GM10847 (cell line): ENCODE measurements around the gene OPN4.

Experiments
- POLR2A ChIP-seq: IDR thresholded peaks from 2 replicates; pipeline ENCODE4 v1.6.1; 2011; ENCODE audit not compliant: insufficient read length; ENCODE audit errors: extremely low read depth

Gene OPN4

DNA sequence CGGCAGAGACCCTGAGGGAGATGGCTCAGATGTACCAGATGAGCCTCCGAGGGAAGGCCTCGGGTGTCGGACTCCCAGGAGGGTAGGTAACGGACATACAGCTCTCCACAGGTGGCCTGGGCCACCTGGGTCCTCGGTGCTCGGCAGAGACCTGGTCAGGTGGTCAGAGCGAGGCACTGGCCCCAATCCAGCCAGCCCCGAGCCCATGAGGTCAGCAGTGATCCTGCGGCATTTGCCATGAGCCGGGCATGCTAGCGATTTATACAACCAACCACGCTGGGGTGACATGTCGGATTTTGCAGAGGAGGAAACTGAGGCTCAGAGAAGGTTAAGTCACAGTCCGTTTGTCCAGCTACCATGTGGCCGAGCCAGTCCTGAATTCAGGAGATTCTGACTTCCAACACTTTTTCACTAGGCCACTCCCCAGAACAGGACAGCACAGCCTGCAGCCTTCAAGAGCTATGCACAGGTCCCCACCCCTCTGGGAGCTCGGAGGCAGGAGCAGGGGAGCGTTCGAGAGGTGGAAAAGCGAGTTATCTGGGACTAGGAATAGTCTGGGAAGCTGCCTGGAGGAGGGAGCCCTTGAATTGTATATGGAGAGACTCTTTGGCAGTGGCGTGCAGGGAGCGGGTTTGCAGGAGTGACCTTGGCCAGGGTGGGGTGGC lies 27.5 kb downstream of the OPN4 start:
- TF ChIP-seq POLR2A = no peak

DNA sequence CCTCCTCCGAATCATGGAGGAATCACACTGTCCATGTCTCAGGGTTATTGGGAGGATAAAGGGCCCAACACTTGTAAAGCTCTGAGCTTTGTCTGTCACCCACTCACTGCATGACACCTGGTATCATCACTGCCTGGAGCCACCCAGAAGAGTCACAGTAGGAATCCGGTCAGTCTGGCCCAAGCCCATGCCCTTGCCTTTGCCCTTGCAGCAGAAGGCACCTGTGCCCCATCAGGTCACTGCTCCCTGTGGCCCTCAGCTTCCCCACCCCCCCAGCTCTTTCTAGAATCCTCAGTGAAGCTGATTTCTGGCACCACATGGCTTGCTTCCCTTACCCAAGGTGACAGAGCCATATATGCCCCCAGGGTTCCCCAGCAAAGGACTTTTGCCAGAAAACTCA lies 28.3 kb downstream of the OPN4 start:
- no peak for TF ChIP-seq POLR2A

DNA sequence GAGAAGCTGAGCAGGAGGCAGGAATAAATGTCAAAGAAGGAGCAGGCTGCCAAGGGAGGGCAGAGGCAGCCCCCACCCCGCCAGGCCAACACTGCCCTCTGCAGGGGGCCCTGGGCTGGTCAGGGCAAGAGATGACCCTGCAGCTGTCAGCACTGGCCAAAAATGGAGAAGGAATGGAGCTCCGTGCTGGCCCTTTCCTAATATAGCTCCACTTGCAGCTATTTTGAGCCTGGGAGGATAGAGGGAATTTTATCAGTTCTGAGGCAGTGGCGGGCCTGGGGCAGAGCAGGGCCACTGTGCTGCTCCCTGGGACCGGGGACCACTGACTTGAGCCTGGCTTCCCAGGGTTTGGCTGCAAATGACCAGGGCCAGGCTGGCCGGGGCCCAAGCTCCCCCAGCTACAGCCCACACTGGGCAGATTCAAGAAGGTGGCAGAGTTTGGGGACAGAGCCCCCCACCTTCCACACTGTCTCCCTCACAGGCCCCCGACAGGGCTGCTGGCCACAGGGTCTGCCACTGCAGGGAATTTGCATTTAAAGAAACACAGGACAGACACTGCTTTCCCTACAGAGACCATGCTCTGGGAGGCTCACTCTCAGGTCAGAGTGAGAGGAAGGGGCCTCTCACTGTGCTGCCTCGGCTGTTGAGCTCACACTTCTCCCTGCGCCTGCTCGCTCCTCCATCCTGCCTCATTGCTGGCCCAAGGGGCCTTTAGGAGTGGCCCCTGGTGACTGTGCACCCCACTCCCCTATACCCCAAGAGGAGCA lies 30.2 kb downstream of the OPN4 start:
- no peak for TF ChIP-seq POLR2A

DNA sequence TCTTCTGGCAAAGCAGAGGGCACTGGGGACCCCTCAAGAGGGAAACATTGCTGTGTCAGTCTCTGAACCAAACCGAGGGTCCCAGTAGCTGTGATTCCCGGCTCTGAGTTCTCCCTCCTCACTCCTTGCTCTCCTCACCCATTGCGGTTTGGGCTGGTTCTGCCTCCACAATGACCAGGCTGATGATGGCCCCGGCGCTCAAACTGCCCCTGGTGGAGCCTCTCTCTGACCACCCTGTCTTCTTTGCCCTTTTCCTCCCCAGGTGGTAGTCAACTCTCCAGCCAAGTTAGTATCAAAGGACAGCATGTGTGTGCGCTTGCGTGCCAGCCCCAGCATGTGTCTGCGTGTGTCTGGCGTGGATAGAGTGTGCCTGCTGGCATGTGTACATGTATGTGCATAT lies 31.1 kb downstream of the OPN4 start:
- no peak for TF ChIP-seq POLR2A

DNA sequence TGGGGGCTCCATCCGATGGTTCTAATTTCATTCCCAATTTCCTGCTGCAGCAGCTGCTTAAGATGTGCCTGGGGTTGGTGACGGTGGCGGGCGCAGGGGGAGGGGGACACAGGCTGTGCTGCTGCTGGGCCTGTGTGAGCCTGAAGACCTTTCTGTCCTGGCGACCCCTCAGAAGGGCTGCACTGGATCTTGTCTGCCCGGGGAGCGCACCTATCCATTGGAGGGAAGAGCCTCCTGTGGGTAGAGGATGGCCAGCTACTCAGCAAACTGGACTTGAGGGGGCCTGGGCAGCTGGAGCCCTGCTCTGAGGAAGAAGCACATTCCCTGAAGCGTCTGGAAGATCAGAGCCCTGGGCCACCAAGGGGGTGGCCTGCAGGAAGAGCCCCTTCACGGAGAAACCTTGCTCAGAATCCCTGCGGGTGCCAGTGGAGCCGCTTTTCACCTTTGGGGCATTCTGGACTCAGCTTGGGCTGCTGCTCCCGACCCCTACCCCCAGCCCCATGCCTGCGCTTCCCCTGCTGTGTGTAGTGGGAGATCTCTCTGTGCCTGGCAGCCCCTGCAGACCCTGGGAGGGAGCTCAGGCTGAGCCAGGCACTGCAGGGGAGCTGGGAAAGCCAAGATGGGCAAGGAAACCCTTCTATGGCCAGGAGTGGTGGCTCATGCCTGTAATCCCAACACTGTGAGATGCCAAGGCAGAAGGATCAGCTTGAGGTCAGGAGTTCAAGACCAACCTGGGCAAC lies 31.7 kb downstream of the OPN4 start:
- no peak for TF ChIP-seq POLR2A

DNA sequence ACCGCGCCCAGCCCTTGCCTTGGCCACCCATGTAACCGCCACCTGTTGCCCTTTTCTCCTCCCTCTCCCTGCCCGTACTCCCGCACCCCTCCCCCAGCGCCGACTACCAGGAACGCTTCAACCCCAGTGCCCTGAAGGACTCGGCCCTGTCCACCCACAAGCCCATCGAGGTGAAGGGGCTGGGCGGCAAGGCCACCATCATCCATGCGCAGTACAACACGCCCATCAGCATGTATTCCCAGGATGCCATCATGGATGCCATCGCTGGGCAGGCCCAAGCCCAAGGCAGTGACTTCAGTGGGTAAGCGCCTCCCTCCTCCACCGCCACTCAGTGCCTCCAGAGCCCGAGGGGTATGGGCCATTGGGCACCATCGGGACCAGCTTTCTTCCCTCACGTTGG lies 32.6 kb downstream of the OPN4 start:
- no peak for TF ChIP-seq POLR2A

DNA sequence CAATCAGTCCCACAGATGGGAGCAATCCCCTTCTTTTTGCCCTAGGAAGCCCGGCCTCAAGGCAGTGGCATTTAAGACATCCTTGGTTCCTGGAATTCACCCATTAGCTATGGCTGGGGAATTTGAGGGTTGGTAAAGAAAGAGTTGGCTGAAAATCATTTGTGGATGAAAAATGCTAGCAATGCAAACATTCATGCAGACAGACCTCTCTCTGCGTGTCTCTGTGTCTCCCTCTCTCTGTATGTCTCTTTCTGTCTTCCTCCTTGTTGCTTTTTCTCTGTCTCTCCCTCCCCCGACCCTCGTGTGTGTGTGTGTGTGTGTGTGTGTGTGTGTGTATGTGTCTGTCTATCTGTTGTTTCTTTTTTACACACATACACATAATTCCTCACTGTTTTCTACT lies 33.4 kb downstream of the OPN4 start:
- TF ChIP-seq POLR2A = no peak

DNA sequence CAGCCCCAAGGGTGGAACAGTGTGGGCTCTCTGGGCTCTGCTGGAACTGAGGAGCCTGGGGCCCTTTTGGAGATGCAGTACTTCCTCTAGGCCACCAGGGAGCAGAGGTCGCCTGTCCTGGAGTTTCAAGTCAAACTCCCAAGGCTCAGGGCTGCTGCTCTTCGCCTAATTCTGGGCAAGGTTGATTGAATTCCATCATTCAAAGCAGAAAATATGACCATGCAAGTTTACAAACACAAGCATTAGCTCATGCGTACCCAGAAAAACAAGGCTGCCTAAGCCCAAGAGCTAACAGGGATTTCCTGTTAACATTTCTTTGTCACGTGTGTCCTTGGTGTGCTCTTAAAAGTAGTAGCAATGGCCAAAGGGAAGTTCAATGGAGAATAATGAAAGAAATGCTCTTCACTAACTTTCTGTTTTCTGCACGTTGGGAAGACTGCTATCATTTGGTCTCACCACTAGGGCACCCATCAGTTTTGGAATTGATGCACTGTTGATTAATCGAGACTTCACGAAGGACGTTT lies 34.1 kb downstream of the OPN4 start:
- no peak for TF ChIP-seq POLR2A

DNA sequence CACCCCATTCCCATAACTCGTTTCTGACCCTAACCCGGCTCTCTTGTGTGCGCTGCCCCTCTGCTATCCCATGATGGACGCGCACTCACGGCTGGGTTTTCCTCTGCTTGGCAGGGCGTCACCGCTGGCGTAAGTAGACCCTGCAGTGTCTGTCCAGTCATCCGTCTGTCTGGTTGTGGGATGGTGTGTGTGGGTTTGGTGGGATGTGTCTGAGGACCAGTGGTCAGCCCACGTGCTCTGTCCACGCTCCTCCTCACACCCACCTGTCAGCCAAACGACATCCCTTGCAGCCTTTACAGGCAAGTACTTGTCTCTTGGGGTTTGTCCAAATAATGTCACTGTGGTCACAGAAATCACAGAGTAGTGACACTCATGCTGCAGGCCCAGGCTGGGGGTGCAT lies 34.8 kb downstream of the OPN4 start:
- no peak for TF ChIP-seq POLR2A

DNA sequence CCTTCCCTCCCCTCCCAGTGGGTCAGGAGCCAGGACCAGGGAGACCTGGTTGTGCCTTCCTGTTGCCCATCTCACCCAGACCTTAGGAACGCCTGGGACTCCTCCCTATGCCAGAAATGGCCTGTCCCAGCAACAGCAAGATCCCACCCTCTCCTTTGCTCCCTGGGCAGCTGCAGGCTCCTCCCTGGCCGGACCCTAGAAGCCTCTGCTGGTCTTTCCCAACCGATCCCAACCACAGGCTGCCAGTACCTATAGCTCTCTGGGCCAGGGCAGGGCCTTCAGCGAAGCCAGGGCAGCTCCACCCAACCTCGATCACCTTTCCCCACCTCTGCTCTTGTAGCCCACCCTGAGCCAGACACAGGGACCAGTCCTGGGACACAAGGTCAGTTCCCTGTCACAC lies 35.9 kb downstream of the OPN4 start:
- no peak for TF ChIP-seq POLR2A

DNA sequence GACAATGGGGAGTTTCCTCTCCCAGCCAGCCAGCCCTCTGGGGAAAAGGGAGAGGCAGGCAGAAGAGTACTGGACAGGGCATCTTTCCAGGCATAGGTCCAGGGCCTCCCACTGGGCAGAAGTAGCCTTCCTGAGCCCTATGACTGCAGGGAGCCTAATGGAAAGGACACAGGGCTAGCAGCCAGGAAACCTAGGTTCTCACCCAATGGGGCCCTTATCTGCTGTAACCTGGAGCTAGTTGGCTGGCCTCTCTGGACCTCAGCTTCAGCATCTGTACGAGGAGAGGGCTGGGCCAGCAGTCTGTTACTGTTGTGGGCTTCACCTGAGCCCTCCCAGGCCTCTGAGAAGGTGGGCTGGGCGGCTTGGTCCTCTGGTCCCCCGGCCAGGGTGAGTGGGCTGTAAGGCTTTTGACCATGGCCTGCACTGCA lies 36.3 kb downstream of the OPN4 start:
- no peak for TF ChIP-seq POLR2A

DNA sequence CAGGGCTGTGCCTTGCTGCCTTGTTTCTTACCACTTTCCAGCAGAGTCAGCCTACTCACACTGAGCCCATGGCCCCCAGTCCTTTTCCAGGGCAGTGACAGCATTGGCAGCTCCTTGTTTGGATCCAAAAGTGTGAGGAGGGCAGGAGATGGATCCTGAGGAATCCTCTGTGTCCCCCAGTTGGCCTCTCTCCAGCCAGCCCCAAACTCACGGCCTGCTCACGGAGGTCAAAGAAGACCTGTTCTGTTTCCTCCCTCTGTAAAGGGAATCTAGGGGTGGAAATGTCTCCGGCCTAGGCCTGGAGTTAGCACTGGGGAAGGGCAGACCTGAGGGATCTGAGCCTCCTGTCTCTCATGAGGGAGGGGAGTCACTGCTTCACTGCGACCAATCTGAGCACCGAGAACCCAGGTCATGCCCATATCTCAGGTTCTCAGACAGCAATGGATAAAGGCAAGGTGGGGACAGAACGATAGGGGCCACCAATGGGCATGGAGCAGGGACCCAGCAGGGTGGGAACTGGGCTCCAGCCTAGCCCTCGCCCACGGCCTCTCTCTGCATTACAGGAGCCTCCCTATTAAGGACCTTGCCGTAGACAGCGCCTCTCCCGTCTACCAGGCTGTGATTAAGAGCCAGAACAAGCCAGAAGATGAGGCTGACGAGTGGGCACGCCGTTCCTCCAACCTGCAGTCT lies 37.1 kb downstream of the OPN4 start:
- TF ChIP-seq POLR2A = no peak

DNA sequence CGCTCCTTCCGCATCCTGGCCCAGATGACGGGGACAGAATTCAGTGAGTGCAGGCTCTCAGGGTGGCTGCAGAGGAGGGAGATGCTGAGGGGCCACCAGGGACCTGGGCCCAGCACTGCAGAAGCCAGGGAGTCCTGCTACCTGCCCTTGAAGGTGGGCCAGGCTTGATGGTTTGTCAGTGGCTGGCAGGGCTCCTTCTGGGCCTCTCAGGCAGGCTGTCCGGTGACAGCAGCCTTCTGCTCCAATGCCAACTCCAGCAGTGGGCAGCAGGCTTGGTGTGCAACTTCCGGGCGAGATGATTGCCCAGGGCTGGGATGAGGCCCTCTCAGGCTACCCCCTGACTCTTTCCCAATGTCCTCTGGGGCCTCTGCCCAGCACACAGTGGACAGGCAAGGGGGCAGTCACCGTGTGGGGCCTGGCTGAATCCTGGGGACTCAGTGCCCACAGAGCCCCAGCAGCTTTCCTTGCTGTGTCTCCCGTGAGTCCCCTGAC lies 37.7 kb downstream of the OPN4 start:
- TF ChIP-seq POLR2A = no peak

DNA sequence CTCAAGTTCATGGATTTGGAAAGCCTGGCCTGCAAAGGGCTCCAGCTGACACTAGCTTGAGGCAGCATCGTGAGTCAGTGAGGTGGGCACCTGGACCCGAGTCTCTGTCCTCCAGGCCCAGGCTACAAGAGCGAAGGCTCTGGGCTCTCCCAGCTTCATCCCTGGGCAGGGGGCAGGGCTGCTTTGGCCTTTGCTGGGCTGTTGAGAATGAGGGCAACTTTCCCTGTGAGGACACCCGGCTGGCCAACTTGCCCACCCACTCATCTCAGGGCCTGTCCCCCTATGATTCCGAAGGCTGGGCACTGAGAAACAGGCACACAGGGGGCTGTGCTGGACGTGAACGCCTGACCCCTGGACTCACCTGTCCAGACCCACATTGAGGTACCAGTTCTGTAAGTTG lies 38.3 kb downstream of the OPN4 start:
- TF ChIP-seq POLR2A = no peak

DNA sequence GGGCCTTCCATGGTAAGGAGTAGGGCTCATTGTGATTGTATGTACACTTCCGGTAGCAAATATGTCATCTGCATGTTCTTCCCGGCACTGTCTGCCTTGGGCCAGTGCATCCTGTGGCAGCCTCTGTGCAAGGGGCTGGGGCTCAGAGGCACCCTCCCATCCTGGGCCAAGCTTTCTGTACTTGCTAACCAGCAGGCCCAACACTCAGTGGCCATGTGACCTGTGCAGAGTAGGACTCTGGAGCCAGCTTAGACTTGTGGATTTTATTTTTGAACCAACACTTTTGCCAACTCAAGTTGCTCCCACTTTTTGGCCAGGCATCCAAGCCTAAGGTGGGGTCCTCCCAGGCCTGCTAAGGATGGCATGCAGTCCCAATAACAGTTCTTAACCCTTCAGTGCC lies 38.9 kb downstream of the OPN4 start:
- TF ChIP-seq POLR2A = no peak
